Measurements from ENCODE around the gene MSL1. TPM values are rescaled to one million over a fixed set of nuclear protein-coding genes. Genes with fewer than 3 reads are reported as not detected.

The MSL1 gene
- total and polyA plus RNA-seq, 7 experiments from 2014 or later = 8.0 to 145 (median 108) TPM

DNA sequence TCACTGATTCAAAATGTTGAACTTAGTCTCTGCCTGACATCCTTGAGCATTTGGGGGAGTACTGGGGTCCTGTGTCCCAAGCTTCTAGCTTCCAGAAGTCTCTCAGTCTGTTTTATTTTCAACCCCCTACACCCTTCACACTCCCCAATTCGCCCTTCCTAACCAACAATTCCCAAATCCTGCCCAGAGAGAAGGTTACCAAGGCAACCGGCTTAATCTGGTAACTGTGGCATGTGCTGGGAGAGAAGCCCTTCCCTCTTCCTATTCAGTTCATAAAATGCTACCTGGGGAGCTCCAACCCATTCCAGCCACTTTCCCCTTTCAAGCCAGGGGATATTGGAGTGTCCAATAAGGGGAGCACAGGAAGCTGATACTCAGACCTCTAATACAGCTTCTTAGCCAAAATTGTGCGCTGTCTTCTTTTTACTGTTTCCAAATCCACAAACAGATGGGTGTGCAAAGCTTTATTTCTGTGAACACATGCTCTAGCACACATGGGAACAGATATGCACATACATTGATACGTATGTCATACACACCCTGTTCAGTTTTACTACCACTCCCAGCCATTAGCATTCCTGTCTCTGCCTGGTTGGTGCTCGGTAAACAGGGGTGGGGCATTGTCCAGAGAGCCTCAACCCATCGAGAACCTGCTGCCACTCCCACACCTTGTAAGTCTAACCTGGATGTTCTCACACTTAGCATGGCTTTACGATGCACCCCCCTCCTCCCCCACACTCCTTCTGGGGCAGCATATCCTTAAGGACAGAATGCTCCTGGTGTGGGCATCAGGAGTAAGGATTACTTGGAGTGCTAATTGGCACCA lies 54.4 kb downstream of the MSL1 start:
- peak overlapping the region in 4 of 10 donors; percentile 63 to 72 (median 71) for H3K4me3 Mint-ChIP-seq
- peaks cover 6 to 12% (median 8%) of the 10 kb centered on the region in 3 experiments for H3K36me3 ChIP-seq (ENCODE audit: control insufficient read depth in 2 of 3, insufficient read depth in 3 of 3, low read length in 3 of 3)

DNA sequence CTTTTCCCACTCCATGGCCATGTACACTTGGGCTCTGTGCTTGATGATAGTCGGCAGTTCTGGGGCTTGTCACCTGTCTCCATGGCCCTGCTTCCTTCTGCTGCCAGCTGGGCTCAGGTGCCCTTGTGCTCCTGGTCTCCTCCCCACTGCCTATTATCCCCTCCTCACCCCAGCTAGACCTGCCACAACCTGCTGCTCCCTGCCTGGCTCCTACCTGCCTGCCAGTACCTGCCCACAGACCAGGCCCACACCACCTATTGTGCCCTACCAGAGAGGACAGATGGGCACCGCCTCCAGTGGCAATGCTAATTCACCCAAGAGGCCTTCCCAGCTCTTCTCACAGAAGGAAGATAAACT lies 55.0 kb downstream of the MSL1 start:
- no peak for DNase-seq
- Histone ChIP-seq H3K4me3 (ENCODE audit: low read length) (no peak overlapping the region), H3K36me3 (ENCODE audit: control insufficient read depth in 2 of 3, insufficient read depth in 3 of 3, low read length in 3 of 3) (peaks cover 0 to 6% (median 2%) of the 10 kb centered on the region in 3 experiments), H3K27ac (ENCODE audit: low read depth, low read length) (no peak overlapping the region), H3K9me3 (ENCODE audit: control insufficient read depth in 2 of 3, low read length in 3 of 3) (no peaks in the 10 kb centered on the region), H3K4me1 (ENCODE audit: control insufficient read depth in 2 of 2, insufficient read depth in 2 of 2, low read length in 2 of 2) (peaks cover 5% of the 10 kb centered on the region in 2 donors), H3K27me3 (ENCODE audit: control insufficient read depth in 2 of 2, insufficient read depth in 2 of 2, low read length in 2 of 2) (no peaks in the 10 kb centered on the region)
- CTCF ChIA-PET = interaction anchor here (1.1 kb wide), 1 partner anchor 15 kb away, joined by 3 read pairs; no protein-coding TSS in a partner anchor
- no peaks in the 10 kb centered on the region for H3K27me3 Mint-ChIP-seq
- H3K36me3 Mint-ChIP-seq = peaks cover 0 to 20% (median 4%) of the 10 kb centered on the region in 5 donors
- no peaks in the 10 kb centered on the region for H3K9me3 Mint-ChIP-seq
- peak overlapping the region; percentile 39 to 83 (median 69) for H3K4me3 Mint-ChIP-seq
- POLR2A ChIA-PET = interaction anchor here (2.1 kb wide), 1 partner anchor 37 kb away, joined by 6 read pairs; the partner anchor contains the start of gene CASC3
- peaks cover 6 to 12% (median 9%) of the 10 kb centered on the region in 7 donors for H3K4me1 Mint-ChIP-seq
- intact Hi-C loops (cut with micrococcal nuclease) = loop anchor here (1.0 to 2.0 kb wide), 3 partner anchors 15 to 64 kb away; partner anchors contain the start of gene CASC3 (in 1 of the 2)
- ATAC-seq = no peak
- peak overlapping the region in 4 of 9 donors; percentile 38 to 87 (median 70) for H3K27ac Mint-ChIP-seq

More for the DNA sequence above, 54.4 kb downstream of the MSL1 start:
- H3K27me3 Mint-ChIP-seq = no peaks in the 10 kb centered on the region
- ChIA-PET CTCF (interaction anchor here (0.8 to 1.8 kb wide), 4 partner anchors 8 to 196 kb away, joined by 3 to 7 read pairs (median 3); partner anchors contain the start of gene PSMD3), POLR2A (interaction anchor here (0.5 to 2.1 kb wide), 3 partner anchors 36 to 95 kb away, joined by 3 to 7 read pairs (median 6); partner anchors contain the start of gene CASC3)
- ATAC-seq (no peak), DNase-seq (no peak)
- Histone ChIP-seq H3K27ac (ENCODE audit: low read depth, low read length) (no peak overlapping the region), H3K4me3 (ENCODE audit: low read length) (no peak overlapping the region), H3K9me3 (ENCODE audit: control insufficient read depth in 2 of 3, low read length in 3 of 3) (no peaks in the 10 kb centered on the region), H3K4me1 (ENCODE audit: control insufficient read depth in 2 of 2, insufficient read depth in 2 of 2, low read length in 2 of 2) (peaks cover 5% of the 10 kb centered on the region in 2 donors), H3K27me3 (ENCODE audit: control insufficient read depth in 2 of 2, insufficient read depth in 2 of 2, low read length in 2 of 2) (no peaks in the 10 kb centered on the region)
- H3K9me3 Mint-ChIP-seq = no peaks in the 10 kb centered on the region
- H3K4me1 Mint-ChIP-seq = peaks cover 6 to 12% (median 9%) of the 10 kb centered on the region in 7 donors
- H3K27ac Mint-ChIP-seq = peak overlapping the region in 3 of 9 donors; percentile 9 to 74 (median 72)
- H3K36me3 Mint-ChIP-seq = peaks cover 4 to 20% (median 9%) of the 10 kb centered on the region in 5 donors
- intact Hi-C loops (cut with micrococcal nuclease) = loop anchor here (2.0 kb wide), 2 partner anchors 35 to 63 kb away; partner anchors contain the start of gene CASC3 (in 1 of the 2)

DNA sequence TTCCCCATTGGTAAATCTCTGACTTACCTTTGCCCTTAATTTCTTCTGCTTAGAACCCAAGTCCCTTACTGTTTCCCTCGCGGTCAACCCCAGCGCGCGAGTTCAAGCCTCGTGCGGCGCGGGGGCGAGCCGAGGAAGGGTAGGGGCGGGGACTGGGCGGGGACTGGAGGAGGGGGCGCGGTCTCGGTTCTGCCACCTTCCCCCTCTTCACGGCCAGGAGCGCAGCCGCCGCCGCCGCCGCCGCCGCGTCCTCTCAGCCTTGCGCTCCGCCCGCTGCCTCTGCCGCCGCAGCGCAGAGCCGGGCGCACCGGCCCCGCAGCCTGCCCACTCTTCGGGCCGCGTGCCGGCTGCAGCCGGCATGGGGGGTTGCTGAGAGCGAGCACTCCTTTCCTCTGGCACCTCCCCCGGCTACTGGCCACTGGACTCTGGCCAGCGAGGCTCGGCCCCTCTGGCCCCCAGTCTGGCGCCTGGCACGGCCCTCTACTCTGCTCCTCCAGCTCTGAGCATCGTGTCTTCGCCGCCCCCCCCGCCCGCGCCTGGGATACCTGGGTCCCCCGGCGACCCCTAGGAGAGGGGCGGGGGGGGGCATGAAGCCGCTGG lies 55.6 kb downstream of the MSL1 start, which contains the start of gene RAPGEFL1:
Gene RAPGEFL1 (plus strand): TSS at position 196 of the 600 bp plus-strand sequence. CDS start 392 bp downstream, at position 588.
- Mint-ChIP-seq H3K27me3 (no peaks in the 10 kb centered on the region), H3K4me1 (peaks cover 6 to 12% (median 9%) of the 10 kb centered on the region in 7 donors), H3K4me3 (peak within 1 kb of the TSS; percentile 62 to 83 (median 69)), H3K36me3 (peaks cover 0 to 20% (median 3%) of the 10 kb centered on the region in 5 donors), H3K27ac (peak within 1 kb of the TSS in 5 of 9 donors; percentile 46 to 87 (median 72)), H3K9me3 (no peaks in the 10 kb centered on the region)
- H3K4me3 ChIP-seq (ENCODE audit: low read length) = peak within 1 kb of the TSS; percentile 53
- no peaks in the 10 kb centered on the region for H3K9me3 ChIP-seq (ENCODE audit: control insufficient read depth in 2 of 3, low read length in 3 of 3)
- intact Hi-C loops (cut with micrococcal nuclease) = loop anchor here (1.0 to 2.0 kb wide), 3 partner anchors 14 to 65 kb away; partner anchors contain the start of gene CASC3 (in 1 of the 2)
- DNase-seq (peak; percentile 58 to 81 (median 72)), ATAC-seq (peak; percentile 98)
- ChIA-PET CTCF (no interaction called here), POLR2A (interaction anchor here (0.8 kb wide), 1 partner anchor 41 kb away, joined by 3 read pairs; the partner anchor contains the start of gene WIPF2)
- peak within 1 kb of the TSS; percentile 61 for H3K27ac ChIP-seq (ENCODE audit: low read depth, low read length)
- H3K36me3 ChIP-seq (ENCODE audit: control insufficient read depth in 2 of 3, insufficient read depth in 3 of 3, low read length in 3 of 3) = no peaks in the 10 kb centered on the region
- peaks cover 5% of the 10 kb centered on the region in 2 donors for H3K4me1 ChIP-seq (ENCODE audit: control insufficient read depth in 2 of 2, insufficient read depth in 2 of 2, low read length in 2 of 2)
- H3K27me3 ChIP-seq (ENCODE audit: control insufficient read depth in 2 of 2, insufficient read depth in 2 of 2, low read length in 2 of 2) = no peaks in the 10 kb centered on the region

DNA sequence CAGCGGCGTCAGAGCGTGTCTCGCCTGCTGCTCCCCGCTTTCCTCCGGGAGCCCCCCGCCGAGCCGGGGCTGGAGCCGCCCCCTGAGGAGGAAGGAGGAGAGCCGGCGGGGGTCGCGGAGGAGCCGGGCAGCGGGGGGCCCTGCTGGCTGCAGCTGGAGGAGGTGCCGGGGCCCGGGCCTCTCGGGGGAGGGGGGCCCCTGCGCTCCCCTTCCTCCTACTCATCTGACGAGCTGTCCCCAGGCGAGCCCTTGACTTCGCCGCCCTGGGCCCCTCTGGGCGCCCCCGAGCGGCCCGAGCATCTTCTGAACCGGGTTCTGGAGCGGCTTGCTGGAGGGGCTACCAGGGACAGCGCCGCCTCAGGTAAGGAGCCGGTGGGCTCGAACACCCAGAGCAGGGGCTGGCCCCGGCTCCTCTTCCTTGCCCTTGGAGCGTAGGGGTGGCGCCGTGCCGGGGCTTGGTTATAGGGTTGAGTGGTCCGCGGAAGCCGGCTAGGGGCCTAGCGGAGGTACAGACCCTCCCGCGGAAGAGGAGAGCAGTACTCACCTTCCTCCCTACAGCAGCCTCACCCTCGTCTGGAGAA lies 56.3 kb downstream of the MSL1 start:
- intact Hi-C loops (cut with micrococcal nuclease) = no loop called here
- Mint-ChIP-seq H3K27ac (no peak overlapping the region), H3K27me3 (no peaks in the 10 kb centered on the region)

DNA sequence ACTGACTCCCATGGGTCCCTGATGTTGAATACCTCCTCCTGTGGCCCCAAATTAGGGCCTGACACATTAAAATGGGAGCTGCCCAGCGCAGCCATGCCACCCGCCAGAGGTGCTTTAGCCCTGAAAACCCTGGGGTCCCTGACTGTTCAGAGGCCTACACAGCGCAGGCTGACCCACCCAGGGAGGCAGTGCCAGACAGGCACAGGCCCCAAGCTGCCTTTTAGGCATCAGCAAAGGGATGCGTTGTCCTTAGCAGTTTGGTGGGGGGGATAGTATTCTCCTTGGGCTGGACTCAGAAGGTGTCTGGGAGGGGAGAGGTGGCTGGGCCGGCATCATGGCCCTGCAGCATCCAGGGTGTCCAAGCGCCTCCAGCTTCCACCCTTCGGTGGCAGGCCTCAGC lies 56.9 kb downstream of the MSL1 start:
- ATAC-seq (no peak), DNase-seq (no peak)
- Mint-ChIP-seq H3K36me3 (peaks cover 0 to 14% (median under 1%) of the 10 kb centered on the region in 5 donors), H3K27ac (no peak overlapping the region), H3K9me3 (no peaks in the 10 kb centered on the region), H3K4me1 (peaks cover 6 to 12% (median 9%) of the 10 kb centered on the region in 7 donors), H3K27me3 (no peaks in the 10 kb centered on the region), H3K4me3 (peak overlapping the region; percentile 25 to 78 (median 54))
- Histone ChIP-seq H3K4me1 (ENCODE audit: control insufficient read depth in 2 of 2, insufficient read depth in 2 of 2, low read length in 2 of 2) (peaks cover 5% of the 10 kb centered on the region in 2 donors), H3K27me3 (ENCODE audit: control insufficient read depth in 2 of 2, insufficient read depth in 2 of 2, low read length in 2 of 2) (no peaks in the 10 kb centered on the region), H3K4me3 (ENCODE audit: low read length) (no peak overlapping the region), H3K36me3 (ENCODE audit: control insufficient read depth in 2 of 3, insufficient read depth in 3 of 3, low read length in 3 of 3) (no peaks in the 10 kb centered on the region), H3K9me3 (ENCODE audit: control insufficient read depth in 2 of 3, low read length in 3 of 3) (no peaks in the 10 kb centered on the region), H3K27ac (ENCODE audit: low read depth, low read length) (no peak overlapping the region)
- POLR2A ChIA-PET = no interaction called here
- intact Hi-C loops (cut with micrococcal nuclease) = no loop called here
- CTCF ChIA-PET = no interaction called here

More for the DNA sequence above, 56.3 kb downstream of the MSL1 start:
- no peak overlapping the region for H3K27ac ChIP-seq (ENCODE audit: low read depth, low read length)
- peak overlapping the region; percentile 25 to 78 (median 54) for H3K4me3 Mint-ChIP-seq
- H3K4me1 Mint-ChIP-seq = peaks cover 6 to 12% (median 9%) of the 10 kb centered on the region in 7 donors
- peak in 2 of 9 donors; percentile 3 to 6 for DNase-seq
- ATAC-seq = no peak
- H3K9me3 ChIP-seq (ENCODE audit: control insufficient read depth in 2 of 3, low read length in 3 of 3) = no peaks in the 10 kb centered on the region
- peaks cover 5% of the 10 kb centered on the region in 2 donors for H3K4me1 ChIP-seq (ENCODE audit: control insufficient read depth in 2 of 2, insufficient read depth in 2 of 2, low read length in 2 of 2)
- no peaks in the 10 kb centered on the region for H3K27me3 ChIP-seq (ENCODE audit: control insufficient read depth in 2 of 2, insufficient read depth in 2 of 2, low read length in 2 of 2)
- H3K9me3 Mint-ChIP-seq = no peaks in the 10 kb centered on the region
- no peak overlapping the region for H3K4me3 ChIP-seq (ENCODE audit: low read length)
- H3K36me3 Mint-ChIP-seq = peaks cover 0 to 18% (median 3%) of the 10 kb centered on the region in 5 donors
- no peaks in the 10 kb centered on the region for H3K36me3 ChIP-seq (ENCODE audit: control insufficient read depth in 2 of 3, insufficient read depth in 3 of 3, low read length in 3 of 3)
- ChIA-PET CTCF (no interaction called here), POLR2A (interaction anchor here (0.8 kb wide), 1 partner anchor 40 kb away, joined by 3 read pairs; the partner anchor contains the start of gene WIPF2)

All from naive thymus-derived CD4-positive, alpha-beta T cell (primary cell).